ENCODE data around the gene HNRNPUL1. TPM values are rescaled to one million over a fixed set of nuclear protein-coding genes. Genes with fewer than 3 reads are reported as not detected.

Gene HNRNPUL1
- total and polyA plus RNA-seq, 10 of the 15 experiments (the other 5 are each of a cell fraction or from before 2014, with no cell fraction given): 11.1 to 276 (median 117) TPM

- H3K4me2 ChIP-seq (ENCODE audit: control insufficient read depth, insufficient read depth): no peak overlapping the region
- H3K36me3 ChIP-seq (ENCODE audit: control insufficient read depth in 2 of 2, insufficient read depth in 2 of 2, low read length in 1 of 2): peaks cover 7 to 25% of the 10 kb centered on the region in 2 experiments
- peaks cover 37% of the 10 kb centered on the region for H3K4me1 ChIP-seq (ENCODE audit: control insufficient read depth, insufficient read depth, low read length)
- 46% methylated on average over 9 of the region's 10 CpGs for WGBS (ENCODE audit: insufficient coverage, insufficient replicate concordance, low lambda C conversion rate, missing lambda C conversion rate)
- no TSS peak for BruUV-seq (replicated peaks)
- H3K79me2 ChIP-seq (ENCODE audit: control insufficient read depth, insufficient read depth, low read length): peaks cover 10% of the 10 kb centered on the region
- CTCF ChIA-PET: no interaction called here
- in situ Hi-C loops (cut with MboI) (no loop called here), intact Hi-C loops (cut with micrococcal nuclease; ENCODE audit: unreplicated experiment) (no loop called here)
- H3K9ac ChIP-seq (ENCODE audit: control insufficient read depth, insufficient read depth, low read length): 0 out of 2 replicates have a peak overlapping the region, but pooled peaks have one; percentile 25
- POLR2A ChIA-PET: no interaction called here
- H3K4me3 ChIP-seq: no peak overlapping the region
- no peak overlapping the region for H2AFZ ChIP-seq (ENCODE audit: control insufficient read depth, low read depth, low read length)
- no peak for FAIRE-seq
- no peaks in the 10 kb centered on the region for H4K20me1 ChIP-seq (ENCODE audit: control insufficient read depth, insufficient read depth)
- H3K27ac ChIP-seq (ENCODE audit: control insufficient read depth, insufficient read depth): peak overlapping the region; percentile 93
- no peak for DNase-seq (ENCODE audit: low read depth, low spot score)
- TF ChIP-seq ZNF622 (IDR thresholded peaks at IDR 0.05): no peak
- no peaks in the 10 kb centered on the region for H3K9me3 ChIP-seq (replicated peaks; ENCODE audit: control insufficient read depth, insufficient read depth, low read length)
- no peak for ATAC-seq
- RAD21 ChIA-PET (ENCODE audit: unreplicated experiment): interaction anchor here (0.6 kb wide), 1 partner anchor 26 kb away, joined by 3 read pairs; no protein-coding TSS in a partner anchor
- SMC1A ChIA-PET (ENCODE audit: uncharacterized antibody, unreplicated experiment): no interaction called here
- no peaks in the 10 kb centered on the region for H3K27me3 ChIP-seq (replicated peaks in 1 of 2; ENCODE audit: control insufficient read depth in 2 of 2, insufficient read depth in 2 of 2, low read length in 1 of 2)
Measured at GRCh38 chr19:41325640-41325946, 61.4 kb downstream of the HNRNPUL1 start.

GRCh38 chr19:41325947-41326706 lies 62.0 kb downstream of the HNRNPUL1 start:
- no peak for DNase-seq (ENCODE audit: low read depth, low spot score)
- Histone ChIP-seq H3K4me3 (peak overlapping the region; percentile 77; the same call in 1 of the 2 replicates), H3K27ac (ENCODE audit: control insufficient read depth, insufficient read depth) (peak overlapping the region; percentile 93), H3K9me3 (replicated peaks; ENCODE audit: control insufficient read depth, insufficient read depth, low read length) (no peaks in the 10 kb centered on the region), H3K36me3 (ENCODE audit: control insufficient read depth in 2 of 2, insufficient read depth in 2 of 2, low read length in 1 of 2) (peaks cover 5 to 24% of the 10 kb centered on the region in 2 experiments), H3K27me3 (replicated peaks in 1 of 2; ENCODE audit: control insufficient read depth in 2 of 2, insufficient read depth in 2 of 2, low read length in 1 of 2) (no peaks in the 10 kb centered on the region), H3K9ac (ENCODE audit: control insufficient read depth, insufficient read depth, low read length) (peak overlapping the region; percentile 75; the same call in 1 of the 2 replicates), H3K79me2 (ENCODE audit: control insufficient read depth, insufficient read depth, low read length) (peaks cover 10% of the 10 kb centered on the region), H3K4me2 (ENCODE audit: control insufficient read depth, insufficient read depth) (peak overlapping the region; percentile 93), H4K20me1 (ENCODE audit: control insufficient read depth, insufficient read depth) (no peaks in the 10 kb centered on the region), H3K4me1 (ENCODE audit: control insufficient read depth, insufficient read depth, low read length) (peaks cover 37% of the 10 kb centered on the region), H2AFZ (ENCODE audit: control insufficient read depth, low read depth, low read length) (no peak overlapping the region; the same call in 1 of the 2 replicates)
- intact Hi-C loops (cut with micrococcal nuclease; ENCODE audit: unreplicated experiment) (loop anchor here (2.0 kb wide), 1 partner anchor 25 kb away; no protein-coding TSS in a partner anchor), in situ Hi-C loops (cut with MboI) (no loop called here)
- WGBS (ENCODE audit: insufficient coverage, insufficient replicate concordance, low lambda C conversion rate, missing lambda C conversion rate): 23% methylated on average over 27 of the region's 30 CpGs
- FAIRE-seq: peak; percentile 86
- ChIA-PET POLR2A (no interaction called here), CTCF (interaction anchor here (0.8 to 2.1 kb wide), 5 partner anchors 18 to 126 kb away, joined by 3 to 10 read pairs (median 3); no protein-coding TSS in a partner anchor), RAD21 (ENCODE audit: unreplicated experiment) (interaction anchor here (0.6 to 2.8 kb wide), 4 partner anchors 17 to 28 kb away, joined by 3 to 26 read pairs (median 4); partner anchors contain the start of gene TGFB1), SMC1A (ENCODE audit: uncharacterized antibody, unreplicated experiment) (interaction anchor here (1.4 to 1.8 kb wide), 4 partner anchors 18 to 67 kb away, joined by 3 to 5 read pairs (median 4); partner anchors contain the start of gene HNRNPUL1)
- ATAC-seq: peak; percentile 30
- BruUV-seq (replicated peaks): no TSS peak
- no peak for TF ChIP-seq E2F8 (IDR thresholded peaks at IDR 0.05; ENCODE audit: low read depth, partially characterized antibody)
- no peak for TF ChIP-seq NR2F1 (conservative IDR thresholded peaks at IDR 0.05)
- no peak for TF ChIP-seq SUPT20H (IDR thresholded peaks at IDR 0.05; ENCODE audit: borderline replicate concordance, control insufficient read depth, low read depth, low read length)
- no peak for TF ChIP-seq STAT3 (IDR thresholded peaks at IDR 0.05; ENCODE audit: low read depth, low read length)
- TF ChIP-seq RCOR1 (conservative IDR thresholded peaks at IDR 0.05; ENCODE audit: low read depth, low read length): no peak
- no peak for TF ChIP-seq NR2C2 (IDR thresholded peaks at IDR 0.05; ENCODE audit: borderline replicate concordance, control insufficient read depth, insufficient read length, low read depth)
- no peak for TF ChIP-seq NFYA (IDR thresholded peaks at IDR 0.05; ENCODE audit: borderline replicate concordance, low read depth, low read length)
- TF ChIP-seq FOS (IDR thresholded peaks at IDR 0.05; ENCODE audit: borderline replicate concordance, extremely low read depth, insufficient read length): no peak
- TF ChIP-seq SP1 (IDR thresholded peaks at IDR 0.05; ENCODE audit: low read depth, low read length): no peak
- no peak for TF ChIP-seq CHD4 (IDR thresholded peaks at IDR 0.05)
- TF ChIP-seq MEF2B (IDR thresholded peaks at IDR 0.05; ENCODE audit: partially characterized antibody, poor library complexity, severe bottlenecking): no peak
- no peak for TF ChIP-seq E2F4 (IDR thresholded peaks at IDR 0.05; ENCODE audit: low read depth, low read length)
